Measurements from ENCODE around the gene CFAP210.
A peak's percentile ranks its signal among the peaks of the same experiment; 100 is the strongest.

Gene CFAP210, protein sequence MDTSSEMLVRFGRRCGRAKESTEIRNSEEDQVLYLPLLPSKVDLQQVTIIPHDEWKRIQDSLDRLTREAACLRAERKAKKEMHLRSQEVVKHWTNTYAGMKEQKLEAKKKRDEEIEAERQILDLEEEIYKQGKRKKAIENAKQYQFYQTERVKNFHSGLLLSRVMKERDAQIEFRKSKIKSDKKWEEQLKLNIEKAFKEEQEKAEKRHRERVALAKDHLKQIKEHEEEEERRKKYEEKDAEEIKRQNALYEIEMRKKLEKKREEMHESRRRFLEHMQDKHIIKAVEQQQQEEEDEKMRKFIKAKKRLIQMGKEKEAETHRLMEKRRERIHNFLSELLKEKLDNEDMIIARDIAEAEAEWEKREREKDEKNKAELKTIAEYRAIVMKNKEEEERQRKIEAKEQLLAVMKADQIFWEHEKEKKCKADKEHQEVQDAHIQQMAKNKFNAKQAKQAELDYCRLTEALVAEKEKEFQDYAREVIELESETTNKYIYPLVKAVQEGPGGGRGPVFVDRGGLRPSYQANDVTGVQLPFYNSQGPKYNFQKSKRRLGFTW

DNA sequence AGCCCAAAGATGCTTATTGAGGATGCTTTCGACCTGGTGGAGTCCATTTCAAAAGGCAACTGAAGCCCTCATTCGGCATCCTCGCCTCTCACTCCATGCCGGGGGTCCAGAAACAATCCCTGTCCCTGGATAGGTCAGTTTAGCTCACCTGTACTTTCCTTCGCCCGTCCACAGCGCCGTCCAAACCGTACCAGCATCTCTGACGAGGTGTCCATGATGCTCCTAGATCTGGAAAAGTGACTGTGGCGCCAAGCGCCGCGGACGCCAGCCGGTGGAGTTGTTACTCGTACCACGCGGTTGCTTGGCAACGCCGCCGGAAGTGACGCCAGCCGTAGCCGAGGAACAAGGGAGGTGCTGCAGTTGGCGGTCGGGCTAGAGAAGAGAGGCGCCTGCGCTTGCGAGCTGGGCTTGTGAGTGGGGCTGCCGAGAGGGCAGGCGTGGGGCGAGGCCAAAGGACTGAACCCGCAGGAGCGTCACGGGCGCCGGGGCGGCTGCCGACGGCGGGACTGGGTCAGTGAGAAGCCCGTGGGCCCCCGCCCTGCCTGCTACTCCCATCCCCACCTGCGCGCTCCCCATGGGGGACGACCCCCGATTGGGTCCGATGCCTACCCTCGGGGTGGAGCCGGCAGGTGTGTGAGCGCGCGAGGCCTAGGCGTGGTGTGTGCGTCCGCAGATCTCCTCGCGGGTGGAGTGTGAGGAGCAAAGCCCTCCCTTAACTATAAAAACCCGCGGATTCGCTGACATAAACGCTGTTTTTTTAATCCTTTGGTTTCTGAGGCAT, at the start of gene CFAP210, which contains the start of gene PHOSPHO2:
Gene CFAP210, minus strand, starts transcription at position 293 of the 781 bp plus-strand sequence. Its CDS starts 78 bp downstream, at position 215.
Gene PHOSPHO2, plus strand, starts transcription at position 357 of the 781 bp plus-strand sequence. CDS start 6,503 bp downstream, outside the sequence.
- peak; percentile 98 for DNase-seq (ENCODE audit: low read depth)

- DNase-seq (ENCODE audit: low read depth) = no peak
Observed at GRCh38 chr2:169743549-169743948, 49.3 kb upstream of the CFAP210 start.

GRCh38 chr2:169739351-169739750, 45.1 kb upstream of the CFAP210 start:
- DNase-seq (ENCODE audit: low read depth) = no peak

DNA sequence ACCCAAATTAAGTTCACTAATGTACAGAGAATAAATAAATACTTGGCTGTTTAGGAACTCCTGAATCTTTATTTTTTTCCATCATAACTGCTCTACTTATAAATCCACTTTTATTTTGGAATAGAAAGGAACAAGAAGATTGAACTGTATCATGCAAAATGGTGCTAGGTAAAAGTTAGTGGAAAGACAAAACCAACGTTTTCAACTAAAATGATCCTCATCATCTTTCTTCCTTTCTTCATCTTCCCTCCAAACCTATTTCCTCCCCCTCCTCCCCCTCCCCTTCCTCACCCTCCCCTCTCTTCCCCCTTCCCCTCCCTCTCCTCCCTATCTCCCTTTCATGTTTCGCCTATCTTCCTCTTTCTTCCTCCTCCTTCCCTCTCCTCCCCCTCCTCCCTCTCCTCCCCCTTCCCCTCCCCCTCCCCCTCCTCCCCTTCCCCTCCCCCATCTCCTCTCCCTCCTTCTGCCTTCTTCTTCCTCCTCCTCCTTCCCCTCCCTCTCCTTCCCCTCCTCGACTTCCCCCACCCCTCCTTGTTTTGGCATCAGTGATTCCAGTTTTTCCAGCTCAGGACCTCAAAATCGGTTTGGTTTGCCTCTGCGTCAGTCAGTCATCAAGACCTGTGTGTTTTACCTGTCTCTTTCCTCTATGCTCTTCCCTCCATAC, 44.5 kb upstream of the CFAP210 start:
- no peak for DNase-seq (ENCODE audit: low read depth)

- DNase-seq (ENCODE audit: low read depth) = no peak
Observed at GRCh38 chr2:169736902-169737301, 42.7 kb upstream of the CFAP210 start.

DNA sequence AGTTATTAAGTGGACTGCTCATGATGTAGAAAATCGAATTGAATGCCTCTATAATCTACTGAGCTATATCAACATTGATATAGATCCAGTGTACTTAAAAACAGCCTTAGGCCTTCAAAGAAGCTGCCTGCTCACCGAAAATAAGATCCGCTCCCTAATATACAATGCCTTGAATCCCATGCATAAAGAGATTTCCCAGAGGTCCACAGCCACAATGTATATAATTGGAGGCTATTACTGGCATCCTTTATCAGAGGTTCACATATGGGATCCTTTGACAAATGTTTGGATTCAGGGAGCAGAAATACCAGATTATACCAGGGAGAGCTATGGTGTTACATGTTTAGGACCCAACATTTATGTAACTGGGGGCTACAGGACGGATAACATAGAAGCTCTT, 41.4 kb upstream of the CFAP210 start:
- no peak for DNase-seq (ENCODE audit: low read depth)

DNA sequence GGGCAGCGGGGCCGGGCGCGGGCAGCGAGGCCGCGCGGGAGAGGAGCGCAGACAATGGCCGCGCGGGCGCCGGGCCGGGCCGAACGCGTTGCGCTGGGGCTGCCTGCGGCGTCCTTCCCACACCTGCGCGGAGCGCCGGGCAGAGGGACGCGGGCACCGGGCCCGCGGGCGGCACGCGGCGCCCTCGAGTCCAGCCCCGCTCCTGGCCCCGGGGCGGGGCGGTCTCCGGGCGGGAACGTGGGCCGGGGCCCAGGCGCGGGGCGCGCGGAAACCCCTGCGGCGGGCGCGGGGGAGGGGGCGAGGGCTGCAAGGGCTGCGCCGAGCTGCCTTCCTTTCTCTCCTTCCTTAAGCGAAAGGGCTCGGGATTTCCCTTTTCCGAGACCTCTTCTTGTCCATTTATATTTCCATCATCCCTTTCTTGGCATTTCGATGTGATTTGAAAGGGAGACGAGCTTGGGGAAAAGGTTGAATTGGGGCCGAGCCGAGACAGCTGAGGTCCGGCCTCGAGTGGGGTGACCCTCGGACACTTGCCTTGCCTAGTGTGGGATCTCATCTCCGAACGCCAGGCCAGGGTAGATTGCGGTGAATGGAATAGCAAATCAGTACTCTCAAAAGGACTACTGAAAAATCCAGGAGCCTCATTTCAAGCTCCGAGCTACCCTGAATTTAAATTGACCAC, 40.1 kb upstream of the CFAP210 start:
- no peak for DNase-seq (ENCODE audit: low read depth)

DNA sequence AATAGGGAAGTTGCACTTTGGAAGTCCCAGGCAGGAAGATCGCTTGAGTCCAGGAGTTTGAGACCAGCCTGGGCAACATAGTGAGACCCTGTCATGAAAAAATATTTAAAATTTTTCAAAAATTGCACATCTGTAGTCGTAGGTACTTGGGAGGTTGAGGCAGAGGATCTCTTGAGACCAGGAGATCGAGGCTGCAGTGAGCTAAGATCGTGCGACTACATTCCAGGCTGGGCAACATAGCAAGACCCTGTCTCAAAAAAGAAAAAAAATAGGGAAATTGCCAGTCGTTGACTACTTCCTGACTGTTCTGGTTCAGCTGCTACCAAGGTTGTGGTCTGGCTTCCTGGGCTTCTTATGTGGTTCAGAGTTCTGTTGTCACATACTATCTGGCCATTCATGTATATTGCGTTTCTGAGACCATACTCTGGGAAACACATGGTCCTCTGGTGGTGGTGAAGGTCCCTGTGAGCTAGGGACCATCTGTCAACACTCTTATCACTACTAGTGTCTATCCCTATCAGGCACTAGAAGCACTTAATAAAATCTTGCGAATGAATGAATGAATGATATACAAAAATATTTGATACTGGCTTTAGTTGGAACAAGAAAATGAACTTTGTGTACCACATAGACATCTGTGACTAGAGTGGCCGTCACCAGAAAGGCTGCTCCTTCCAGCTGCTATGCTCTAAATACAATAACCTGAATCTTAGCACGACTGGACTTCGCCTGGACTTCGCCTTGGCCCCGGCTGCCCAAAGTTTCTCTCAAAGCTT, 38.6 kb upstream of the CFAP210 start:
- DNase-seq (ENCODE audit: low read depth) = no peak

GRCh38 chr2:169732075-169732474, 37.9 kb upstream of the CFAP210 start:
- DNase-seq (ENCODE audit: low read depth) = no peak

DNA sequence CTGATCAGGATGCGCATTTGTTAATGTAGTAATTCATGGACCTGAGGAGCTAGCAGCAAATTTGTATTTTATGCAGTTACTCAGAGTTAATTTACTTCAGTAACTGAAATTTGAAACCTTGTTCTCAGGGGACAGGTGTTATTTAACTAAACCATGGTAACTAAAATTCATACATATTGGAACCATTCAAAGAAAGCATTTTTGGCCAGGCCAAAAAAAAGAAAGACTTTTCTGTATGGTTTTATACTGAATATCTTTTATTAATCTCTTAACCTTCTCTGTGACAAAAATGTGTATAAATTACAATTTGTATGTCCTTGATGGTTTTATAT, 35.0 kb upstream of the CFAP210 start:
- DNase-seq (ENCODE audit: low read depth) = no peak

DNA sequence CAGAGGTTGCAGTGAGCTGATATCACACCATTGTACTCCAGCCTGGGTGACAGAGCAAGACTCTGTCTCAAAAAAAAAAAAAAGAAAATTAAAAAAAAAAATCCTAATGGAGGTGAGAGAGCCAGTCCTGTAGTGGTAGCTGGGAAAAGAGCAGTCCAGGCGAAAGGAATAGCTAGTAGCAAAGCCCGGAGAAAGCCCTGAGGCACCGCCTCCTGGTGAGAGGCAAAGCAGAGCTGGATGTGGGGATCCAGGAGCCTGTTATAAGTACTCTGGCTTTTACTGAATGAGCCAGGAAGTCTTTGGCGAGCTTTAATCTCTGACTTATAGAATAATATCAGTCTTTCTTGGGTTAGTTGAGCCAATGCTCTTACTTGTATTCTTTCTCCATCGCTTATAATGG, 32.9 kb upstream of the CFAP210 start:
- DNase-seq (ENCODE audit: low read depth) = no peak

GRCh38 chr2:169721016-169721415, 26.8 kb upstream of the CFAP210 start:
- DNase-seq (ENCODE audit: low read depth) = no peak

- DNase-seq (ENCODE audit: low read depth) = no peak
Observed at GRCh38 chr2:169718930-169719504, 24.8 kb upstream of the CFAP210 start.

GRCh38 chr2:169717691-169718063, 23.5 kb upstream of the CFAP210 start:
- no peak for DNase-seq (ENCODE audit: low read depth)

DNA sequence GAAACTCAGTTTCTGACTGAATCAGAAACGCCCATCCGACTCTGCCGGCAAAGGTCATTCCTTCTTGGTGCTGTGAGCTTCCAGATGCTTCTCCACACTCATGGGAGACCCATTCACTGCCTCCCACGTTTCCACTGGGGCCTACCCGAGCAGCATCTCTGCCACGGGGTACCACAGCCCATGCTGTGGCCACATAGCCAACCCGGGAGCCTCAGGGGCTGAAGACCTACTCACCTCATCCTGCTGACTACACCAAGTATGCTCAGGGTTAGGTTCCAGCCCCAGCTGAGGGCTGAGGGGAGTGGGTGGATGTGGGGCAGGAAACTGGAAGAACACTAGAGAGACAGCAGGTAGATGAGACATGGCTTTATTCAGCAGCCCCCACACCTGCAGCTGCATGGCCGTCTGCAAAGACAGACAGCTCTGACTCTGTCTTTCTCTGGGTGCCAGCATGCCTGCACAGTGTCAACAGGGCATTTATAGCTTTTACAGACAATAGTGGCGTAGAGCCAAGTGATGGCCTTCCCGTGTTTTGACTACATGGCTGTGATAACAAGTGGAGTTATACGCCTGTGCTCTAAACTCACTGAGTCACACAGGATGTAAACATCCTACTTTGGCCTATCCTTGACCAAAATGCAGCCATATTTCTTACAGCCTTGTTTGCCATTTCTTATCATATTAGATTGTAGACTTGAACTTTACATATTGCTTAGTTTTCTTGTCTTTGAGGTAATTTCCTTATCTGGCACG, 22.9 kb upstream of the CFAP210 start:
- no peak for DNase-seq (ENCODE audit: low read depth)

DNA sequence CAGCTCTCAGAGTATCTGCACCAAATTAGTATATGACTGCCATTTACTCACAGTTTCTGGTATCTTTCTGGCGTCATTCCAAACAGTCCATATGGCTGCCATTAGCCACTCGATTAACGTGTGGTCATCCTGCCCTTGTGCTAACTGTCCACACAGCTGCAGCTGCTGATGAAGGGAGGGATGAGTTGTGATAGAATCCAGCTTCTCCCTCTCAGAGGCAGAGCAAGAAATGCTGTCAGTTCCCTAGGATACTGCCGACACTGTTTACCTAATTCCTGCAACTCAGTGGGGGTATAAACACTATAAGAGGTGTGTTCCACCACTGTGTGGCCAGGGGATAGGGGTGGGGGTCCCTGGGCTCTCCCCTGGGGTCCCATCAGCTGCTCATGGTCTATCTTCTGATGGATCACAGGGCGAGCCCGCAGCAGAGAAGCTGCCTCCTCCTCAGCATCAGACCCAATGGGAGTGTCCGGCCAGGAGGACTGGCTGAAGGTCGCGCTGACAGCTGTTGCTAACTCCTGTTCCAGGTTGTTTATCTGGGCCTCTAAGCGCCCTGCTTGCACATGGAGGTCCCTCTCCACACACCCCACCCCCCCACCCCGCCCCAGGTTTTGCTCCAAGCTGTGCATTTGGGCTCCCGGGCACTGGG, 22.2 kb upstream of the CFAP210 start:
- no peak for DNase-seq (ENCODE audit: low read depth)

DNA sequence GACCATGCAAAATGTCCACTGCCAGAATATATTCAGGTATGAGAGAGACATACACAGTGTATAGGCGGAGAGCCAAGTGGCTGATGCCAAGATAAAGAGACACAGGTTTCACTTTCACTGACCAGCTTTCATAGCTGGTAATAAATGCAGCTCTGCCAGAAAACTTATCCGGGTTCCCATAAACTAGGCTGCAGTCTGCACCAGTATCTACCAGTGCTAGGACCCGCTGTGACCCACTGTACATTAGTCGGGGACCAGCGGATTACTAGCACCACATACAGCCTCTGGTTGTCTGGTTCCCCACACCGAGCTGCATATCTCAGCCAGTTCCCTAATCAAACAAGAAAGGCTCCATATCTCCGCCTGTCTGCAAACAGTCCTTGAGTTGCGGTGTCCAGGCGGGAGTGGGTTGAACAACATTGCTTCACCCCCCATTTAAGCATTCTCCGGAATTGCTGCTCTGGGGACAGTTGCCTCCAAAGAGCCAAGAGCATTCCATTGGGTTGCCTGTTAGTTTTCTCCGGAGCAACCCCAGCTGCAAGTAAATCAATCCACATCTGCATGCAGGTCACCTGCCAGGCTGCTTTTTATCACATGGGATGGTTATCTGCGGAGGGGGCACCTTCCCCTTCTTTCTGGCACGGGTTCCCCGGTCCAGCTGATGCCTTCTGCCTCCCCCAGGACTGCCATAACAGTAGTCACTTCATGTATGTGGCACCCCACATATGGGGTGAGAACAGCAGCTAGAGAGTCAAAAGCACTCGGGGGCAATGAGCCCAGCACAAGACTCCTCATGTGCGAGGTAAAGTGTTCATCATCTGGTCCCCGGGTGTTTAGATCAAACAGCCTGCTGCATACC, 21.4 kb upstream of the CFAP210 start:
- no peak for DNase-seq (ENCODE audit: low read depth)

GRCh38 chr2:169714699-169715098, 20.5 kb upstream of the CFAP210 start:
- DNase-seq (ENCODE audit: low read depth) = no peak

GRCh38 chr2:169713331-169713730, 19.1 kb upstream of the CFAP210 start:
- no peak for DNase-seq (ENCODE audit: low read depth)
